H1 (cell line): Measurements from ENCODE around the gene MYH9.

Source experiments
- BCL11A ChIP-seq, 2 experiments: IDR thresholded peaks; one replicate each; pipeline ENCODE4 v1.6.1; 2011; ENCODE audit warnings: low read depth in 2 of 2, low read length in 2 of 2, mild to moderate bottlenecking in 2 of 2
- EP300 ChIP-seq, 2 experiments: IDR thresholded peaks; 1 replicate in 1 of 2; 2 replicates in 1 of 2; pipeline ENCODE4 v1.6.1; 2011 to 2012; ENCODE audit warnings: low read depth in 2 of 2, low read length in 2 of 2, mild to moderate bottlenecking in 2 of 2, borderline replicate concordance in 1 of 2, inconsistent platforms in 1 of 2, moderate library complexity in 1 of 2
- HDAC6 ChIP-seq: IDR thresholded peaks from one replicate; pipeline ENCODE4 v1.7.1; 2012; ENCODE audit warnings: low read depth, mild to moderate bottlenecking, inconsistent platforms, low read length, moderate library complexity
- TCF12 ChIP-seq: IDR thresholded peaks from 2 replicates; pipeline ENCODE4 v1.6.1; 2011; ENCODE audit warnings: low read depth, mild to moderate bottlenecking, low read length
- TF ChIP-seq, protein P1 (sequence below), 3 experiments: IDR thresholded peaks; 1 replicate in 2 of 3; 2 replicates in 1 of 3; pipeline versions ENCODE4 v1.5.1 to v1.6.1; 2011; ENCODE audit warnings: low read length in 3 of 3, mild to moderate bottlenecking in 3 of 3, inconsistent platforms in 2 of 3, low read depth in 1 of 3, moderate library complexity in 1 of 3; ENCODE audit not compliant: insufficient read depth in 1 of 3; ENCODE audit errors: control extremely low read depth in 1 of 3

DNA sequence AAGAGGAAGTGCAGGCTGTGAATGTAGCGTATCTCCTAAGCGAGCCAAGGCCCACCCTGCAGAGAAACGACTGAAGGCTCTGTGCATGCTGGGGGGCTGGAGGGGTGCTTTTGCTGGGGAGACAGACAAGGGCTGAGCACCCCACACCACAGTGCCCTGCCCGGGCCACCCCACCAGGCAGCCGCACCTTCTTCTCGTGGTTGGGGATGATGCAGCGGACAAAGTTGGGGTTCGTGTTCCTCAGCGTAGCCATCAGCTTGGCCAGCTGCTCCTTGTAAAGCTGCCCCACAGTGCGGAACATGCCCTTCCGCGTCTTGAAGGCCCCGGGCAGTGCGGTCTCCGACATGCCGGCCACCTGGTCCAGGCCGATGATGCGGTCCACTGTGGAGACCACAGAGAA is 81.5 kb downstream of the MYH9 start:
- TF ChIP-seq, protein P1, sequence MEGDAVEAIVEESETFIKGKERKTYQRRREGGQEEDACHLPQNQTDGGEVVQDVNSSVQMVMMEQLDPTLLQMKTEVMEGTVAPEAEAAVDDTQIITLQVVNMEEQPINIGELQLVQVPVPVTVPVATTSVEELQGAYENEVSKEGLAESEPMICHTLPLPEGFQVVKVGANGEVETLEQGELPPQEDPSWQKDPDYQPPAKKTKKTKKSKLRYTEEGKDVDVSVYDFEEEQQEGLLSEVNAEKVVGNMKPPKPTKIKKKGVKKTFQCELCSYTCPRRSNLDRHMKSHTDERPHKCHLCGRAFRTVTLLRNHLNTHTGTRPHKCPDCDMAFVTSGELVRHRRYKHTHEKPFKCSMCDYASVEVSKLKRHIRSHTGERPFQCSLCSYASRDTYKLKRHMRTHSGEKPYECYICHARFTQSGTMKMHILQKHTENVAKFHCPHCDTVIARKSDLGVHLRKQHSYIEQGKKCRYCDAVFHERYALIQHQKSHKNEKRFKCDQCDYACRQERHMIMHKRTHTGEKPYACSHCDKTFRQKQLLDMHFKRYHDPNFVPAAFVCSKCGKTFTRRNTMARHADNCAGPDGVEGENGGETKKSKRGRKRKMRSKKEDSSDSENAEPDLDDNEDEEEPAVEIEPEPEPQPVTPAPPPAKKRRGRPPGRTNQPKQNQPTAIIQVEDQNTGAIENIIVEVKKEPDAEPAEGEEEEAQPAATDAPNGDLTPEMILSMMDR (IDR thresholded peaks at IDR 0.05; ENCODE audit: control extremely low read depth in 1 of 3, insufficient read depth in 1 of 3, low read depth in 1 of 3, low read length in 3 of 3) = no peak
- no peak for TF ChIP-seq EP300 (IDR thresholded peaks at IDR 0.05; ENCODE audit: borderline replicate concordance in 1 of 2, low read depth in 2 of 2, low read length in 2 of 2)
- TF ChIP-seq TCF12 = no peak
- no peak for TF ChIP-seq BCL11A (IDR thresholded peaks at IDR 0.05; ENCODE audit: low read depth in 2 of 2, low read length in 2 of 2)
- TF ChIP-seq HDAC6 = no peak
